Breast epithelium (tissue), 3 donors: ENCODE data around the gene ACTL9.

Experiments
- CTCF ChIP-seq, 3 donors: fragments of 450-650 bp; IDR thresholded peaks; one replicate each; pipeline ENCODE4 v1.5.1; 2016 to 2017; ENCODE audit warnings: antibody characterized with exemption in 3 of 3, mild to moderate bottlenecking in 3 of 3, moderate library complexity in 3 of 3
- POLR2AphosphoS5 ChIP-seq, 3 donors: sonication (generic); formaldehyde crosslinking; IDR thresholded peaks; one replicate each; pipeline ENCODE4 v1.6.1; 2017; ENCODE audit warnings: antibody characterized with exemption in 3 of 3

- TF ChIP-seq POLR2AphosphoS5 (IDR thresholded peaks at IDR 0.05) (no peak), CTCF (IDR thresholded peaks at IDR 0.05) (no peak)
Measured at GRCh38 chr19:8695911-8696310, 2.7 kb downstream of the ACTL9 start.
